H54 (cell line): ENCODE results near the gene TMEM127.

Source experiments
- DNase-seq: peaks from one replicate; pipeline ENCODE4 v3.0.0; 2011; ENCODE audit warnings: low spot score, mixed read lengths; ENCODE audit not compliant: insufficient read length
- FAIRE-seq: peaks from 3 replicates; lab custom pipeline; 2011; peaks lifted over from hg19 to GRCh38; lab: Jason Lieb, UNC
- POLR2A ChIP-seq: IDR thresholded peaks from 2 replicates; pipeline ENCODE4 v1.6.1; 2011; ENCODE audit warnings: low read depth, mild to moderate bottlenecking, low read length

Gene TMEM127

DNA sequence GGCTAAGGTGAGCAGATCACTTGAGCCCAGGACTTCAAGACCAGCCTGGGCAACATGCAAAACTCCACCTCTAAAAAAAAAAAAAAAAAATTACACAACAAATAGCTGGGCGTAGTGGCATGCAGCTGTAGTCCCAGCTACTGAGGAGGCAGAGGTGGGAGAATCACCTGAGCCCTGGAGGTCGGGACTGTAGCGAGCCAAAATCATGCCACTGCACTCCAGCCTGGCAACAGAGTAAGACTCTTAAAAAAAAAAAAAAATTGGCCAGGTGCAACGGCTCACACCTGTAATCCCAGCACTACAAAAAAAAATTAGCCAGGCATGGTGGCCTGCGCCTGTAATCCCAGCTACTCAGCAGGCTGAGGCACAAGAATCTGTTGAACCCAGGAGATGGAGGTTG, 64.5 kb downstream of the TMEM127 start:
- FAIRE-seq (no peak), DNase-seq (no peak)
- TF ChIP-seq POLR2A, result no peak

DNA sequence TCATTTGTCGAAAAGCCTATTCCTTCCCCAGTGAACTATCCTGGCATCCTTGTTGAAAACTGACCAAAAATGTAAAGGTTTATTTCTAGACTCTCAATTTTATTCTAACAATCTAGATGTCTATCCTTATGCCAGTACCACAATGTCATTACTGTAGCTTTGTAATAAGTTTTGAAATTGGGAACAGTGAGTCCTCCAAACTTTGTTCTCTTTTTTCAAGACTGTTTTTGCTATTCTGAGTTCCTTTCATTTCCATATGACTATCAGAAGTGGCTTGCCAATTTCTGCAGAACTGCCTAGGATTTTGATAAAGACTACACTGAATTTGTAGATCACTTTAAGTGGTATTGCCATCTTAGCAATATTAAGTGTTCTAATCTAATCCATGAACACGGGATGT, 66.9 kb downstream of the TMEM127 start:
- FAIRE-seq (peak; percentile 50), DNase-seq (no peak)
- TF ChIP-seq POLR2A, result no peak
